HCT116 (cell line): Measurements from ENCODE around the gene SPATA17.
"Not testable (repeated sequence)": the region's sequence is repeated elsewhere in the genome, so short reads cannot be mapped to it uniquely, and the experiment has no call there.

ENCODE experiments used
- CTCF ChIP-seq, 3 experiments: fragments of 200-600 bp in 1 of 3; sonication (generic) in 1 of 3; IDR thresholded peaks in 2 of 3; conservative IDR thresholded peaks in 1 of 3; 2 replicates each; pipeline ENCODE4 v1.5.1; 2012 to 2017; ENCODE audit warnings: low read depth in 2 of 3, low read length in 2 of 3, antibody characterized with exemption in 1 of 3, borderline replicate concordance in 1 of 3, control low read depth in 1 of 3, mild to moderate bottlenecking in 1 of 3, mixed read lengths in 1 of 3, mixed run types in 1 of 3, moderate library complexity in 1 of 3; ENCODE audit not compliant: insufficient read depth in 1 of 3
- EZH2 ChIP-seq: fragments of 200-600 bp; sonication (generic); IDR thresholded peaks from 2 replicates; pipeline ENCODE4 v1.6.1; 2017; ENCODE audit warnings: antibody characterized with exemption, mixed run types
- SIN3A ChIP-seq: IDR thresholded peaks from 2 replicates; pipeline ENCODE4 v1.6.1; 2012; ENCODE audit warnings: low read depth
- ZBTB33 ChIP-seq: IDR thresholded peaks from 2 replicates; pipeline ENCODE4 v1.6.1; 2011; ENCODE audit warnings: mild to moderate bottlenecking, low read length, moderate library complexity; ENCODE audit not compliant: insufficient replicate concordance; ENCODE audit errors: extremely low read depth

- not testable (repeated sequence) for TF ChIP-seq CTCF (IDR thresholded peaks at IDR 0.05 in 2 of 3, conservative IDR thresholded peaks at IDR 0.05 in 1 of 3; ENCODE audit: borderline replicate concordance in 1 of 3, insufficient read depth in 1 of 3, low read depth in 2 of 3, low read length in 2 of 3); EZH2; ZBTB33; SIN3A
Measured at GRCh38 chr1:217696140-217696539, 65.0 kb downstream of the SPATA17 start.
